ENCODE measurements around the gene SAFB. TPM values are rescaled to one million over a fixed set of nuclear protein-coding genes. Genes with fewer than 3 reads are reported as not detected.
"Not testable (repeated sequence)": the region's sequence is repeated elsewhere in the genome, so short reads cannot be mapped to it uniquely, and the experiment has no call there.

The SAFB gene
- total RNA-seq, 2 experiments from 2014 or later: 68.9 to 177 TPM

- H3K4me2 ChIP-seq (ENCODE audit: low read length): no peak overlapping the region
- H2AFZ ChIP-seq (ENCODE audit: low read length): no peak overlapping the region
- TF ChIP-seq CTCF (conservative IDR thresholded peaks at IDR 0.05; ENCODE audit: low read length) (no peak), EZH2phosphoT487 (IDR thresholded peaks at IDR 0.05; ENCODE audit: borderline replicate concordance, low read depth, low read length) (no peak)
- H4K20me1 ChIP-seq (ENCODE audit: insufficient read depth, low read length): 0 out of 2 replicates have a peak, but pooled peaks cover 7% of the 10 kb centered on the region
- H3K36me3 ChIP-seq (ENCODE audit: insufficient read depth, low read length): peaks cover 92% of the 10 kb centered on the region
- no peaks in the 10 kb centered on the region; the same call in 1 of the 2 replicates for H3K79me2 ChIP-seq (ENCODE audit: insufficient read depth, low read depth, low read length)
- no peak overlapping the region for H3K27ac ChIP-seq (ENCODE audit: low read depth, low read length, poor library complexity, severe bottlenecking)
- intact Hi-C loops (cut with micrococcal nuclease; ENCODE audit: unreplicated experiment): no loop called here
- H3K9me3 ChIP-seq (ENCODE audit: low read length): no peaks in the 10 kb centered on the region
- DNase-seq (ENCODE audit: low spot score): no peak
- no peaks in the 10 kb centered on the region for H3K4me1 ChIP-seq (ENCODE audit: insufficient read depth, low read length, poor library complexity, severe bottlenecking)
- ChIA-PET POLR2A (no interaction called here), CTCF (ENCODE audit: unreplicated experiment) (no interaction called here)
- no peaks in the 10 kb centered on the region for H3K9me2 ChIP-seq (ENCODE audit: insufficient read depth, low read length)
- H3K4me3 ChIP-seq (ENCODE audit: low read depth, low read length, poor library complexity, severe bottlenecking): no peak overlapping the region
- no TSS peak for BruUV-seq (replicated peaks)
Observed at GRCh38 chr19:5608291-5608690, 14.6 kb upstream of the SAFB start.

- H2AFZ ChIP-seq (ENCODE audit: low read length); H3K4me2 ChIP-seq (ENCODE audit: low read length); intact Hi-C loops (cut with micrococcal nuclease; ENCODE audit: unreplicated experiment); CTCF ChIA-PET (ENCODE audit: unreplicated experiment); H3K4me1 ChIP-seq (ENCODE audit: insufficient read depth, low read length, poor library complexity, severe bottlenecking); H3K9me2 ChIP-seq (ENCODE audit: insufficient read depth, low read length); POLR2A ChIA-PET; H4K20me1 ChIP-seq (ENCODE audit: insufficient read depth, low read length); BruUV-seq (replicated peaks); H3K4me3 ChIP-seq (ENCODE audit: low read depth, low read length, poor library complexity, severe bottlenecking); H3K9me3 ChIP-seq (ENCODE audit: low read length); H3K27ac ChIP-seq (ENCODE audit: low read depth, low read length, poor library complexity, severe bottlenecking); H3K79me2 ChIP-seq (ENCODE audit: insufficient read depth, low read depth, low read length); DNase-seq (ENCODE audit: low spot score): not testable (repeated sequence)
- peaks cover 92% of the 10 kb centered on the region for H3K36me3 ChIP-seq (ENCODE audit: insufficient read depth, low read length)
Observed at GRCh38 chr19:5608766-5609165, 14.1 kb upstream of the SAFB start.

- DNase-seq (ENCODE audit: low spot score): no peak
- TF ChIP-seq EZH2phosphoT487 (IDR thresholded peaks at IDR 0.05; ENCODE audit: borderline replicate concordance, low read depth, low read length) (no peak), CTCF (conservative IDR thresholded peaks at IDR 0.05; ENCODE audit: low read length) (no peak)
- no peak overlapping the region for H3K4me2 ChIP-seq (ENCODE audit: low read length)
- peaks cover 92% of the 10 kb centered on the region for H3K36me3 ChIP-seq (ENCODE audit: insufficient read depth, low read length)
- no peak overlapping the region for H3K4me3 ChIP-seq (ENCODE audit: low read depth, low read length, poor library complexity, severe bottlenecking)
- no TSS peak for BruUV-seq (replicated peaks)
- no peaks in the 10 kb centered on the region for H3K9me2 ChIP-seq (ENCODE audit: insufficient read depth, low read length)
- H3K4me1 ChIP-seq (ENCODE audit: insufficient read depth, low read length, poor library complexity, severe bottlenecking): no peaks in the 10 kb centered on the region
- H3K79me2 ChIP-seq (ENCODE audit: insufficient read depth, low read depth, low read length): no peaks in the 10 kb centered on the region; the same call in 1 of the 2 replicates
- H4K20me1 ChIP-seq (ENCODE audit: insufficient read depth, low read length): 0 out of 2 replicates have a peak, but pooled peaks cover 7% of the 10 kb centered on the region
- no peak overlapping the region for H3K27ac ChIP-seq (ENCODE audit: low read depth, low read length, poor library complexity, severe bottlenecking)
- POLR2A ChIA-PET: no interaction called here
- H3K9me3 ChIP-seq (ENCODE audit: low read length): no peaks in the 10 kb centered on the region
- intact Hi-C loops (cut with micrococcal nuclease; ENCODE audit: unreplicated experiment): no loop called here
- CTCF ChIA-PET (ENCODE audit: unreplicated experiment): no interaction called here
- H2AFZ ChIP-seq (ENCODE audit: low read length): no peak overlapping the region
Observed at GRCh38 chr19:5609881-5610448, 12.9 kb upstream of the SAFB start.

Data from OCI-LY7 (cell line).